BJ (cell line): Measurements from ENCODE around the gene DNAJC13. TPM values are rescaled to one million over a fixed set of nuclear protein-coding genes. Genes with fewer than 3 reads are reported as not detected.

Experiments used
- CTCF ChIA-PET: fragments of 350-600 bp; formaldehyde crosslinking; extraction: SDS; loops from one replicate; lab custom pipeline; 2021; ENCODE audit warnings: antibody characterized with exemption, inconsistent platforms; lab: Yijun Ruan, JAX
- POLR2A ChIA-PET: fragments of 300-600 bp; sonication (Branson Sonifier 250); formaldehyde crosslinking; extraction: SDS; loops from one replicate; lab custom pipeline; 2021; ENCODE audit warnings: antibody characterized with exemption; lab: Charles Lee
- DNase-seq: peaks from one replicate; pipeline ENCODE4 v3.0.0-alpha.2; 2011; ENCODE audit warnings: low read depth
- H3K27me3 ChIP-seq: 2 replicates; pipeline ENCODE4 v1.6.0; 2011; ENCODE audit warnings: low read length; ENCODE audit not compliant: control insufficient read depth, insufficient read depth
- H3K36me3 ChIP-seq: 2 replicates; pipeline ENCODE4 v1.5.1; 2011; ENCODE audit warnings: low read length; ENCODE audit not compliant: control insufficient read depth, insufficient read depth
- H3K4me3 ChIP-seq: 2 replicates; pipeline ENCODE4 v1.5.1; 2011; ENCODE audit warnings: low read depth, mild to moderate bottlenecking, control low read depth, low read length
- CTCF ChIP-seq: IDR thresholded peaks from 2 replicates; pipeline ENCODE4 v1.5.1; 2011; ENCODE audit warnings: low read depth, mild to moderate bottlenecking, control low read depth, inconsistent platforms, low read length, moderate library complexity; ENCODE audit not compliant: insufficient read depth
- polyA plus RNA-seq: library from polyadenylated mRNA; depleted of rRNA; stranded (reverse); fragments of >200 nt; gene quantifications from 2 replicates; pipeline ENCODE4 v1.2.3, GENCODE V29; 2011

Gene DNAJC13
- polyA plus RNA-seq, 1 experiment, result 21.7 TPM

GRCh38 chr3:132522353-132522752 lies 105.1 kb downstream of the DNAJC13 start:
- CTCF ChIA-PET, result interaction anchor here (0.6 to 3.9 kb wide), 3 partner anchors 8 to 14 kb away, joined by 3 to 19 read pairs (median 3); no protein-coding TSS in a partner anchor
- Histone ChIP-seq H3K36me3 (peaks cover 7% of the 10 kb centered on the region), H3K27me3 (no peaks in the 10 kb centered on the region), H3K4me3 (no peak overlapping the region)
- TF ChIP-seq CTCF, result no peak
- POLR2A ChIA-PET, result no interaction called here
- DNase-seq, result no peak

- DNase-seq, result no peak
- TF ChIP-seq CTCF, result no peak
- ChIA-PET POLR2A (no interaction called here), CTCF (interaction anchor here (1.0 to 1.1 kb wide), 2 partner anchors 9 to 128 kb away, joined by 3 read pairs; no protein-coding TSS in a partner anchor)
- Histone ChIP-seq H3K27me3 (no peaks in the 10 kb centered on the region), H3K4me3 (no peak overlapping the region), H3K36me3 (peaks cover 8% of the 10 kb centered on the region)
Observed at GRCh38 chr3:132530624-132531023, 113.3 kb downstream of the DNAJC13 start.

- H3K27me3 ChIP-seq, result no peaks in the 10 kb centered on the region
- H3K36me3 ChIP-seq, result peaks cover 6% of the 10 kb centered on the region
- POLR2A ChIA-PET, result interaction anchor here (0.6 kb wide), 1 partner anchor 124 kb away, joined by 3 read pairs; the partner anchor contains the start of genes ACAD11 and UBA5
- CTCF ChIA-PET, result interaction anchor here (0.7 to 8.8 kb wide), 18 partner anchors 8 to 143 kb away, joined by 3 to 137 read pairs (median 4); partner anchors contain the start of genes ACAD11 and UBA5
- H3K4me3 ChIP-seq, result no peak overlapping the region
- peak; percentile 52; the same call in 1 of the 2 replicates for TF ChIP-seq CTCF
- DNase-seq, result peak; percentile 51
Observed at GRCh38 chr3:132535575-132536441, 118.5 kb downstream of the DNAJC13 start.

DNA sequence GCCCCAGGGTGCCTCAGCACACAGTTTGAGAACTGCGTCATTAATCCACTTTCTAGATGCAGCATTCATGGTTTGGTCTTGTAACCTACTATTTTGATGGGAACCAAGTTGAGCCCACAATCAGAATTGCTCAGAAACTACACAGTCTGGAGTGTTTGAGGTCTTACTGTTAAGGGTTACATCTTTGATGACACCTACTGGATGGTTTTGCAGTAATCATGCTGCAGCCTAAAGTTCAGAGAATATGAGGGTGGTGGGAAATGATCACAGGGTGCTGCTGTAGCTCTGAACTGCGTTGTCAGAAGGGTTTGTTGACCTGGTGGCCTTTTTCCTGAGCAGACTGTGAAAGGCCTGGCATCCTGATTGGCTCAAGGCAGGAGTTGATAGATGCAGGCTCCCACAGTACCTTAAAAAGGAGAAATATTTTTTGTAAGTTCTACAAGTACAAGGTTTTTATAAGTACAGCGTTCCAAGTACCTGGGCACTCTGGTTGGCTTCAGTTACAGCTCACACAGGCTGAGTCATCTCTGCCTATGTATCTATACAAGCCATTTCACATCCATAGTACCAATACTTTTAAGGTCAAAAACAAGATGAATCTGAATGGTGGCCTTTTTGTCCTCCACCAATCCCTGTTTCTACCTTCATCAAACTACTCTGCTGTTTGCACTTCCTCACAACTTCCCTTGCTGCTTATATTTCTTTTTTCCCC lies 119.3 kb downstream of the DNAJC13 start:
- Histone ChIP-seq H3K27me3 (no peaks in the 10 kb centered on the region), H3K4me3 (no peak overlapping the region), H3K36me3 (peaks cover 4% of the 10 kb centered on the region)
- no peak for DNase-seq
- TF ChIP-seq CTCF, result 0 out of 2 replicates have a peak, but pooled peaks have one; percentile 31
- POLR2A ChIA-PET, result interaction anchor here (0.6 kb wide), 1 partner anchor 123 kb away, joined by 3 read pairs; the partner anchor contains the start of genes ACAD11 and UBA5
- CTCF ChIA-PET, result interaction anchor here (0.7 to 8.8 kb wide), 22 partner anchors 9 to 142 kb away, joined by 3 to 137 read pairs (median 4); partner anchors contain the start of genes ACAD11 and UBA5
